ENCODE data around the gene DGKQ.

GRCh38 chr4:951186-951585, 22.2 kb downstream of the DGKQ start:
- TF ChIP-seq SUZ12 (IDR thresholded peaks at IDR 0.05; ENCODE audit: extremely low read depth, insufficient read depth, insufficient read length) (no peak), ZNF274 (IDR thresholded peaks at IDR 0.05; ENCODE audit: low read depth, low read length) (no peak)

All from NT2/D1 (cell line).